Airway epithelial cell (primary cell): ENCODE results near the gene ABCA7. TPM values are rescaled to one million over a fixed set of nuclear protein-coding genes. Genes with fewer than 3 reads are reported as not detected.

Experiments used
- total RNA-seq: library from RNA; depleted of rRNA; stranded (reverse); fragments of >200 nt; gene quantifications from 2 replicates; pipeline ENCODE4 v1.2.3, GENCODE V29; 2015

Gene ABCA7, protein sequence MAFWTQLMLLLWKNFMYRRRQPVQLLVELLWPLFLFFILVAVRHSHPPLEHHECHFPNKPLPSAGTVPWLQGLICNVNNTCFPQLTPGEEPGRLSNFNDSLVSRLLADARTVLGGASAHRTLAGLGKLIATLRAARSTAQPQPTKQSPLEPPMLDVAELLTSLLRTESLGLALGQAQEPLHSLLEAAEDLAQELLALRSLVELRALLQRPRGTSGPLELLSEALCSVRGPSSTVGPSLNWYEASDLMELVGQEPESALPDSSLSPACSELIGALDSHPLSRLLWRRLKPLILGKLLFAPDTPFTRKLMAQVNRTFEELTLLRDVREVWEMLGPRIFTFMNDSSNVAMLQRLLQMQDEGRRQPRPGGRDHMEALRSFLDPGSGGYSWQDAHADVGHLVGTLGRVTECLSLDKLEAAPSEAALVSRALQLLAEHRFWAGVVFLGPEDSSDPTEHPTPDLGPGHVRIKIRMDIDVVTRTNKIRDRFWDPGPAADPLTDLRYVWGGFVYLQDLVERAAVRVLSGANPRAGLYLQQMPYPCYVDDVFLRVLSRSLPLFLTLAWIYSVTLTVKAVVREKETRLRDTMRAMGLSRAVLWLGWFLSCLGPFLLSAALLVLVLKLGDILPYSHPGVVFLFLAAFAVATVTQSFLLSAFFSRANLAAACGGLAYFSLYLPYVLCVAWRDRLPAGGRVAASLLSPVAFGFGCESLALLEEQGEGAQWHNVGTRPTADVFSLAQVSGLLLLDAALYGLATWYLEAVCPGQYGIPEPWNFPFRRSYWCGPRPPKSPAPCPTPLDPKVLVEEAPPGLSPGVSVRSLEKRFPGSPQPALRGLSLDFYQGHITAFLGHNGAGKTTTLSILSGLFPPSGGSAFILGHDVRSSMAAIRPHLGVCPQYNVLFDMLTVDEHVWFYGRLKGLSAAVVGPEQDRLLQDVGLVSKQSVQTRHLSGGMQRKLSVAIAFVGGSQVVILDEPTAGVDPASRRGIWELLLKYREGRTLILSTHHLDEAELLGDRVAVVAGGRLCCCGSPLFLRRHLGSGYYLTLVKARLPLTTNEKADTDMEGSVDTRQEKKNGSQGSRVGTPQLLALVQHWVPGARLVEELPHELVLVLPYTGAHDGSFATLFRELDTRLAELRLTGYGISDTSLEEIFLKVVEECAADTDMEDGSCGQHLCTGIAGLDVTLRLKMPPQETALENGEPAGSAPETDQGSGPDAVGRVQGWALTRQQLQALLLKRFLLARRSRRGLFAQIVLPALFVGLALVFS (N-terminal part only)
- total RNA-seq: 14.7 and 21.7 TPM in 2 replicates

DNA sequence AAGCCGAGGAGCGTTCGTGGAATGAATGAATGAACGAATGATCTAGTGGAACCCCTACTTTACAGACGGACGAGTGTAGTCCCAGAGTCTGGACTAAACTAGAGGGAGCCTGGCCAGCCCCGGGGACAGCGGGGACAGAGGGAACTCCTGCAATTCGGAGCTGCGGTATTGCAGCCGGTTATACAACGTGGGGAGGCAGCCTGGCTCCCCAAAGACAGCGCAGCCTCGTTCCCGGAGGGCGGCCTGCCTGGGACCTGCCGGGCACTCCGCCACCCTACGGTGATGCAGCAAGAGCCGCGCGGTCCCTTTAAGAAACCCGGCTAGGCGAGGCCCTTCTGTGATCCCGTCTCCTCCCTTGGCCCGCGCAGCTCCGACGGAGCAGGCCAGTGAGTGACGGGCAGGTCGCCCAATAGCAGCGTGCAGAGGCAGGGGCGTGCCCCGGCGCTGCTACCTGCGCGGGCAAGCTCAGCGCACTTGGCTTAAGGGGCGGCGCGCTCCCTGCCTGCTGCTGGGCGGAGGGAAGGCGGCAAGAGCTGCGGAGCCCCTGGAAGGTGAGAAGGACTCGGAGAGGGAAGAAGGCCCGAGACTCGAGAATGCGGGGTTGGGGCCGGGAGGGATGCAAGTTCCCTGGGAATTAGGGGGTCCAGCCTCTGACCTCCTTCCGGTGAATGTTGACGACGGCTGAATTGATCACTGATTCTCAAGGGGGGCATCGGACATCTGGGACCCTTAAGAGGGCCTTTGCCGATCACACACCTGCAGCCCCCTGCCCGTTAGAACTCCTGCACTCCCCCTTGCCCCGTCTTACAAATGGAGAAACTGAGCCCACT lies at the start of gene ABCA7:
Gene ABCA7, plus strand, starts transcription at position 462 of the 830 bp plus-strand sequence. CDS start 1,255 bp downstream, outside the sequence.

DNA sequence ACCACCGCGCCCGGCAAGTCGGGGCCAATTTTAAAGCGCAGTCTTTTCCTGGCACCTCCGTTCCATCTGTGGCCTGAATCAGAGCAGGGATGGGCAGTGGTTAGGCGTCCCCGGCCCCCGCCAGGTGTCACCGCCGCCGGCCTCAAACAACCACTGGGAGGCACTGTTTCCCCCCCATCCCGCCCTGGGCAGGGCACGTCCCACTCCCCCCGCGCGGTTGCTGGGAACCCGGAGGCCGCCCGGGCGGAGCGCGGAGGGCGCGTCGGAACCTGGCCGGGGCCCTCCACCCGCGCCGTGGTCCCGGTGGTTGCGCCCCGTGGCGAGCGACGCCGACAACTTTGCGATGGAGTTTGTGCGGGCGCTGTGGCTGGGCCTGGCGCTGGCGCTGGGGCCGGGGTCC lies 39.8 kb upstream of the ABCA7 start, which contains the start of gene GRIN3B:
Gene GRIN3B, plus strand, starts transcription at position 325 of the 400 bp plus-strand sequence. Its CDS starts 19 bp downstream, at position 344.

DNA sequence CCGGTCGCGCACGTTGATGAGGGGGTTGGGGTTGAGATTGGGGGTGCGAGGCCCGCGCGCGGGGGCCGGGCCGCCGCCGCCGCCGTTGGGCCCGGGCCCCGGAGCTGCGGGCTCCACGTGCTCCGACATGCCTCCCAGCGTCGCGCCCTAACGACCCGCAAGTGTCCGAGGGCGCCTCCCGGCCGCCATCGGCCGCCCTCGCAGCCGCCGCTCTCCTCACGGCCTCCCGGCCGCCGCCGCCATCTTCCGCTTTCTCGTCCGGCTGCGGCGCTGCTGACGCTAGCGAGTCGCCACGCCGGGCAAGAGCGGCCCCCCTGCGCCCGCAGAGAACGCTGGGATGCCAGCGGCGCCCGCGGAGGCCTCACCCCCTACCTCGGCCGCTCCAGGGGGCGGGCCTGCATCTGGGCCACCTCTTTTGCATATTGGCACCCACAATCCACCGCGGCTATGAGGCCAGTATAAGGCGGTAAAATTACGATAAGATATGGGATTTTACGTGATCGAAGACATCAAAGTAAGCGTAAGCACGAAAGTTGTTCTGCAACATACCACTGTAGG lies 19.0 kb upstream of the ABCA7 start, which contains the start of gene TMEM259:
Gene TMEM259, minus strand, starts transcription at position 256 of the 558 bp plus-strand sequence. Its CDS starts 127 bp downstream, at position 129.

DNA sequence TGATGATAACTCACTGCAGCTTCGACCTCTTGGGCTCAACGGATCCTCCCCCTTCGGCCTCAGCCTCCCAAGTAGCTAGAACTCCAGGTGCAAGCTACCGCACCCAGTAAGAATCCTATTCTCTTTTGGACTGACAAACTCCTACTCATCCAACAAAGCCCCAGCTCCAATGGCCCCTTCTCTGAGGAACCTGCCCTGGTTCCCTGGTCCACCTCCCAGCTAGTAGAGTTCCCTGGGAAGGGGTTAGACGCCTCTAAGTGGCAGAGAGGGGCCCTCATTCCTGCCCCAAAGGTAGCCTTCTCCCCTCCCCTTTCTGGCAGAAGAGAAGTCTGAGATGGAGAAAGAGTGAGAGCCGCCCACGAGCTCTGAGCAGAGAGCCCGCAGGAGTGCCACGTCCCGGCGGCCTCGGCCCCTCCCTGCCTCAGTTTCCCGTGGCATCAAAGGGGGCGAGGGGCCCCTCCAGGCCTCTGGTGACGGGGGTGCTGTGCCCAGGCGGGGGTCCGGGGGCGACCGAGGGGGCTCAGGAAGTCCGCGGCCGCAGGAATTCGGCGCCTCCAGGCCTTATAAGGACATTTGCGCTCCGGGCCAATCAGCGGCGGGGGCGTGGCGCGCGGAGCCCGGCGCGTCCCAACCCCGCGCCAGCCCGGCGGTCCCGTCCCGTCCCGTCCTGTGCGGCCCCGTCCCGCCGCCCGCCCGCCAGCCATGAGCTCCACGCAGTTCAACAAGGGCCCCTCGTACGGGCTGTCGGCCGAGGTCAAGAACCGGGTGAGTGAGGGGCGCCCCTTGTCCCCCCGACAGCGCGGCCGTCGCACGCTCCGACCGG lies 13.7 kb upstream of the ABCA7 start, which contains the start of gene CNN2:
Gene CNN2, plus strand, starts transcription at position 649 of the 823 bp plus-strand sequence. Its CDS starts 54 bp downstream, at position 703.

DNA sequence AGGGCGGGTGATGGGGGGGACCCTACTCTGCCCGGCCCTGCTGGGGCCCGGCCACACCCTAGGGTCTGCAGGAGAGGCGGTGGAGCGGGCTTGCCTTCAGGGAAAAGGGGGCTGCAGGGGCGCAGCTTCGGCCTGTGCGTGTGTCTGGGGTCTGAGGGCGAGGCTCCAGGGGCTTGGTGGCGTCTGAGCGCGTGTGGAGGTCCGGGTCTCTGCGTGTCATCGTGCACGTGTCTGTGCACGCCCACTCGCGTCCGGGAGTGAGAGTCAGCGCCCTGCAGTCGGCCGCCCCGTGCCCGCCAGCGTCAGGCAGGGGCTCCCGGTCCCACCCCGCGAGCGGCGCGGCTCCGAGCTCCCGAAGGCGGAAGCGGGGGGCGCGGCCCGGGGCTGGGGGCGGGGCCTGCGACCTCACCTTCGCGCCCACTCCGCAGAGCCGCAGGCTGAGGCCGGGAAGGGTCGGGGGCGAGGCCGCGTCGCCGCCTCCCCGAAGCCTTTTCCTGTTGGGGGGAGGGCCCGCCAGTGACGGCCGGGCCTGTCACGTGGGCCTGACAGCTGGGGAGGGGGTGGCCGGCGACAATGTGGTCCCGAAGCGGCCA lies 26.9 kb downstream of the ABCA7 start, which contains the start of gene ARHGAP45:
Gene ARHGAP45, plus strand, starts transcription at position 420 of the 593 bp plus-strand sequence. CDS start 239 bp downstream, outside the sequence.

DNA sequence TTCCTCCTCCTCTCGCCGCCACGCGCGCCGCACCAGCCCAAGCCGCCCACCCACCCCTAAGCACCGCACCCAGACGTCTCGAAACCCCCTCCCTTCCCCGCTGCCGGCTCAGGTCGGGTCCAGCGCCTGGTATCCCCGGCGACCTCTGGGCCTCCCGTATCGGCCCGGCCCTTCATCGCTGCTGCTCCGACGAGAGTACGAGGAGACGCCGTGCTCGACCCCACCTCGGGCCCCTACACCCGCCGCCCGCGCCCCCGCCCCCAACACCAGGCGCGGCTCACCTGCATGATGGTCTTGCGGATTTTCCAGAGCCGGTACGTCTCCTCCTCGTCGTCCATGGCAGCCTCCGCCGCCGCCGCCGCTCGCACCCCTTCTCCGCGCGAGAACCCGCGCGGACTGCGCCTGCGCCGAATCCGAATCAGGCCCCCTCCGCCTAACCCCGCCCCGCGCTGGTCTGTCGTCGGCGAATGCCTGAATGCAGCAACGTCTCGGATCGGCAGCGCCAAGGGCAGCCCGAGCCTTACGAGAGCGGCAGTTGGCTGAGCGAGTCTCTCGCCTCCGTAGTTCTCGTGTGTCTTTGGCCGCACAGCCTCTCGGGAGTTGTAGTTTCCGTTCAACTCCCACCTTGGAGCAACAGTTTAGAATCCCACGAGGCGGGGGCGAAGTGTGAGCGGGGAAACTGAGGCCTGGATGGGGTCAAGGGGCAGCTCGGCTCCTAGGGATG lies 55.2 kb downstream of the ABCA7 start, which contains the start of gene POLR2E:
Gene POLR2E, minus strand, starts transcription at position 398 of the 724 bp plus-strand sequence. Its CDS starts 60 bp downstream, at position 338.

DNA sequence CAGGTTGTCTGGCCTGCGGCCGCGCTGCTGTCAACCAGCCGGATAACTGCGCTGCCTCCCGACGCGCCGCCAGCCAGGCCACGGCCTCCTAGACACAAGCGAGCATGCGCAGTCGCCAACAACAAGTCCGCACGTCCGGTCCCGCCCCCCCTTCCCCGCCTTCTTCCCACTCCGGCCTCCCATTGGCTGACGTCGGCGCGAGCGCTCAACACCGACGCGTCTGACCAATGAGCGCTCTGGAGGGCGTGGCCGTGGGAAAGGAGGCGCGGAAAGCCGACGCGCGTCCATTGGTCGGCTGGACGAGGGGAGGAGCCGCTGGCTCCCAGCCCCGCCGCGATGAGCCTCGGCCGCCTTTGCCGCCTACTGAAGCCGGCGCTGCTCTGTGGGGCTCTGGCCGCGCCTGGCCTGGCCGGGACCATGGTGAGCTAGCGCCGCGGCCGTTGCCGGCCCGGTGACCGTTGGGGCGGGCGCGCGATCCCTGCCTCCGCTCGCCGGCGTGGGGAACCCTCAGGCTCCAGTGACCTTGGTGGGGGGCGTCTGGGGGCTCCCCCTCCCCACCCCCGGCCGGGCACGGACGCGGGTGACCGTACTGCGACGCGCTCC lies 63.9 kb downstream of the ABCA7 start, which contains the start of gene GPX4:
Gene GPX4, plus strand, starts transcription at position 287 of the 603 bp plus-strand sequence. Its CDS starts 50 bp downstream, at position 337.

Other genes starting within 250 kb of the ABCA7 start
- gene PTBP1, start 242.7 kb upstream of the ABCA7 start, total RNA-seq: 154 and 246 TPM in 2 replicates
- 0.56 TPM in 2 replicates for gene PLPPR3, start 218.2 kb upstream of the ABCA7 start, total RNA-seq
- not detected in 2 replicates for gene AZU1, start 212.3 kb upstream of the ABCA7 start, total RNA-seq
- gene PRTN3, start 199.1 kb upstream of the ABCA7 start, total RNA-seq: 0.49 TPM in 1 of 2 replicates, not detected in the other
- gene ELANE, start 187.8 kb upstream of the ABCA7 start, total RNA-seq: not detected in 2 replicates
- gene CFD, start 180.4 kb upstream of the ABCA7 start, total RNA-seq: 3.5 and 6.6 TPM in 2 replicates
- gene MED16, start 146.9 kb upstream of the ABCA7 start, total RNA-seq: 47.1 and 48.6 TPM in 2 replicates
- not detected in 2 replicates for gene RNU6-9, start 146.6 kb upstream of the ABCA7 start, total RNA-seq
- 57.1 and 58.6 TPM in 2 replicates for gene R3HDM4, start 126.9 kb upstream of the ABCA7 start, total RNA-seq
- gene KISS1R, start 122.8 kb upstream of the ABCA7 start, total RNA-seq: 0.14 TPM in 1 of 2 replicates, not detected in the other
- 5.3 and 13.5 TPM in 2 replicates for gene ARID3A, start 114.1 kb upstream of the ABCA7 start, total RNA-seq
- 70.8 and 71.6 TPM in 2 replicates for gene WDR18, start 55.8 kb upstream of the ABCA7 start, total RNA-seq
- 4.4 and 6.3 TPM in 2 replicates for gene GRIN3B, start 39.7 kb upstream of the ABCA7 start, total RNA-seq
- 150 and 164 TPM in 2 replicates for gene TMEM259, start 19.0 kb upstream of the ABCA7 start, total RNA-seq
- not detected in 2 replicates for gene RNU6-2, start 18.6 kb upstream of the ABCA7 start, total RNA-seq
- 247 and 249 TPM in 2 replicates for gene CNN2, start 13.5 kb upstream of the ABCA7 start, total RNA-seq
- gene ARHGAP45, start 27.1 kb downstream of the ABCA7 start, total RNA-seq: 9.0 and 12.5 TPM in 2 replicates
- 241 and 251 TPM in 2 replicates for gene POLR2E, start 55.3 kb downstream of the ABCA7 start, total RNA-seq
- 330 and 347 TPM in 2 replicates for gene GPX4, start 63.9 kb downstream of the ABCA7 start, total RNA-seq
- gene SBNO2, start 134.2 kb downstream of the ABCA7 start, total RNA-seq: 37.3 and 53.2 TPM in 2 replicates
- gene STK11, start 165.7 kb downstream of the ABCA7 start, total RNA-seq: 84.3 and 93.8 TPM in 2 replicates
- 6.6 and 8.5 TPM in 2 replicates for gene CBARP, start 197.9 kb downstream of the ABCA7 start, total RNA-seq
- 142 and 144 TPM in 2 replicates for gene ATP5F1D, start 201.6 kb downstream of the ABCA7 start, total RNA-seq
- gene MIDN, start 208.5 kb downstream of the ABCA7 start, total RNA-seq: 32.7 and 52.6 TPM in 2 replicates
- gene CIRBP, start 229.2 kb downstream of the ABCA7 start, total RNA-seq: 193 and 255 TPM in 2 replicates
- gene FAM174C, start 235.4 kb downstream of the ABCA7 start, total RNA-seq: 81.9 and 109 TPM in 2 replicates
- gene EFNA2, start 245.8 kb downstream of the ABCA7 start, total RNA-seq: not detected in 2 replicates